Peyer's patch (tissue), 4 donors: Measurements from ENCODE around the gene ARID1B.

Experiments used
- POLR2A ChIP-seq, 2 donors: fragments of 450-650 bp; IDR thresholded peaks; one replicate each; pipeline ENCODE4 v1.5.1; 2017; ENCODE audit warnings: antibody characterized with exemption in 2 of 2, mild to moderate bottlenecking in 2 of 2, moderate library complexity in 2 of 2
- TF ChIP-seq, protein P1 (sequence below), 6 experiments: fragments of 450-650 bp in 4 of 6; fragments of 200-600 bp in 2 of 6; sonication (generic) in 1 of 6; IDR thresholded peaks; one replicate each; pipeline ENCODE4 v1.5.1; 2017 to 2019; ENCODE audit warnings: antibody characterized with exemption in 6 of 6, mild to moderate bottlenecking in 3 of 6, moderate library complexity in 1 of 6

DNA sequence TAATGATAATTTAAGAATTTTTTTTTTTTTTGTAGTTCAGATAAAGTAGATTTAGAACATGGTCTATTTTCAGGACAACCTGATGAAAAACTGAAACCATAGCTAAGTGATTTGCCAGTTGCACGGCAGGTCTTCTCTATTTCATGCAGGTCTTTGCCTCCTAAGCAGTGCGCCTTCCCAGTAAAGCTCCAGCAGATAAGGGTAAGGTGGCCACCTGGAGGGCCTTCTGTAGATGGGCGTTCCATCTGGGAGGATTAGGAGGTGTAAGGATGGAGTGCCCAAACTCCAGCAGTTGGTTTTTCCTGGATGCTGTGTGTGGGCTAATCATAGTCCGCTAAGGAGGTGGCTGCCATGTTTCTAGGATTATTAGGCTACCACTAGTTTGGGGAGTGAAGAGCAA, 107.1 kb downstream of the ARID1B start:
- TF ChIP-seq, protein P1, sequence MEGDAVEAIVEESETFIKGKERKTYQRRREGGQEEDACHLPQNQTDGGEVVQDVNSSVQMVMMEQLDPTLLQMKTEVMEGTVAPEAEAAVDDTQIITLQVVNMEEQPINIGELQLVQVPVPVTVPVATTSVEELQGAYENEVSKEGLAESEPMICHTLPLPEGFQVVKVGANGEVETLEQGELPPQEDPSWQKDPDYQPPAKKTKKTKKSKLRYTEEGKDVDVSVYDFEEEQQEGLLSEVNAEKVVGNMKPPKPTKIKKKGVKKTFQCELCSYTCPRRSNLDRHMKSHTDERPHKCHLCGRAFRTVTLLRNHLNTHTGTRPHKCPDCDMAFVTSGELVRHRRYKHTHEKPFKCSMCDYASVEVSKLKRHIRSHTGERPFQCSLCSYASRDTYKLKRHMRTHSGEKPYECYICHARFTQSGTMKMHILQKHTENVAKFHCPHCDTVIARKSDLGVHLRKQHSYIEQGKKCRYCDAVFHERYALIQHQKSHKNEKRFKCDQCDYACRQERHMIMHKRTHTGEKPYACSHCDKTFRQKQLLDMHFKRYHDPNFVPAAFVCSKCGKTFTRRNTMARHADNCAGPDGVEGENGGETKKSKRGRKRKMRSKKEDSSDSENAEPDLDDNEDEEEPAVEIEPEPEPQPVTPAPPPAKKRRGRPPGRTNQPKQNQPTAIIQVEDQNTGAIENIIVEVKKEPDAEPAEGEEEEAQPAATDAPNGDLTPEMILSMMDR (IDR thresholded peaks at IDR 0.05), result no peak
- TF ChIP-seq POLR2A (IDR thresholded peaks at IDR 0.05), result no peak
